Measurements from ENCODE around the gene CAND2.
A peak's percentile ranks its signal among the peaks of the same experiment; 100 is the strongest.

The CAND2 gene

DNA sequence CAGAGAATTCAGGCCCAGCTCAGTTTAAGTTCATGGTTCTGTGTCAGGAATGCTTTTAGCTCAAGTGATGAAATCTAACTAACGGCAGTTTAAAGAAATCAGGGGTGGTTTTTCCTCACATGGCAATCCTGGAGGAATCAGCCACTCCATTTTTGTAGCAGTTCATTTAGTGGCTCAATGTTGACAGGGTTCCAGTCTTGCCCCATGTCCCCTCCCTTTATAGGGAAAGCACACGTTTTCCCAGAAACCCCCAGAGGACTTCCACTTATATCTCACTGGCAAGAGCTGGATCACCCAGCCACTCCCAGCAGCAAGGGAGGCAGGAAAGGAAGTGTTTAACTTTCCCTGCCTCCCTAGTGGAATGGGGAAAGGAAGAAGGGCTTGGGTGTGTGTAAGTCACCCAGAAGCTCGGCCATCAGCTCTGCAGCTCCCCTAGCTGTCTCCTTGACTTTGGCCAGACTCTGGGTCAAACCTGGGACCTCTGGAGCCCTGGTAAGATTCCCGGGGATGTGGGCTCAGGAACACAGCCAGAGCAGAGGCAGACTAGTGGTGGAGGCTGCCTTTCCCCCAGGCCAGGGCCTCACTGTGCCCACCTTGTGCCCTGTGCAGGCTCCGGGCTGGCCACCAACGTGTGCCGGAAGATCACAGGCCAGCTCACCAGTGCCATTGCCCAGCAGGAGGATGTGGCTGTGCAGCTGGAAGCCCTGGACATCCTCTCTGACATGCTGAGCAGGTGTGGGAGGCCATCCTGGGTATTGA is 11.3 kb downstream of the CAND2 start:
- DNase-seq (ENCODE audit: low spot score), result no peak

DNA sequence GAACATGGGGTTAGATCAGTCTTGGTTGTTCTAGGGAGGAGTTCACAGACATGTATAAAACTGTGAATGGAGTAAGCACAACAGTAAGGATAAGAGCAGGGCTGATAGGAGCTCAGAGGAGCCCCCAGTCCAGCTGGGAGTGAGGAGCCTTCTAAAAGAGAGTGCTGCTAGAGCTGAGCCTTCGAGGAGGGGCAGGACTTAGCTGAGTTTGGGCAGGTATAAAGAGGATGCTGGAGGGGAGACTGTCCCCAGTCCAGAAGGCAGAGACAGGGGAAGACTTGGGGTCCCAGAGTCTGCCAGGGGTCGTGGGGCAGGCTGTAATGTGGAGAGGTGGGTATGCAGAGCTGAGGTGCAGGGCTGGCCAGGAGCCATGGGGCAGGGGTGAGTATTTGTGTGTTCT is 12.1 kb downstream of the CAND2 start:
- no peak for DNase-seq (ENCODE audit: low spot score)

GRCh38 chr3:12809001-12809400 is 12.5 kb downstream of the CAND2 start:
- peak; percentile 56 for DNase-seq (ENCODE audit: low spot score)

- no peak for DNase-seq (ENCODE audit: low spot score)
Measured at GRCh38 chr3:12809435-12809834, 13.0 kb downstream of the CAND2 start.

DNA sequence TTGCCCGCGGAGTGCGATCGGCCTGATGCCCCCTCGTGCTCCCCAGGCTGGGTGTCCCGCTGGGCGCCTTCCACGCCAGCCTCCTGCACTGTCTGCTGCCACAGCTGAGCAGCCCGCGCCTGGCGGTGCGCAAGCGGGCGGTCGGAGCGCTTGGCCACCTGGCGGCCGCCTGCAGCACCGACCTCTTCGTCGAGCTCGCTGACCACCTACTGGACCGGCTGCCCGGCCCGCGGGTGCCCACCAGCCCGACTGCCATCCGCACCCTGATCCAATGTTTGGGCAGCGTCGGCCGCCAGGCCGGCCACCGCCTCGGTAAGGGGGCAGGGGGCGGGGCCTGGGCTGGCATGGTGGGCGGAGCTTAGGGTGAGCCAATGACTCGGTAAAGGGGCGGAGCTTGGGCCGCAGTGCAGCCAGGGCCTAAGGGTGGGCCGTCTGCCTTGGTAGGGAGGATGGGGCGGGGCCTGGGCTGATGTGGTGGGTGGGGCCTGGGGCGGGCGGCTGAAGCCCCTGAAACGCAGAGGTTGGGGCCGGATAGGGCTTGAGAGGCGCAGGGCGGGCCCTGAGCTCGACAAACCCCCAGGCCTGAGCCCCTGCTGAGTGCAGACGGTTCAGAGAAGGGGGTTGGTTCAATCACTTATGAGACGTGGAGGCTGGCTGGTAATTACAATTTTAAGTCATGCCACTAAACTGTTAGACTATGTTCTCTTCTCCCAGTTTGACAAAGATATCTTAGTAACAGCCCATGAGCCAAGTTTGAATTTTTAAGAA is 13.7 kb downstream of the CAND2 start:
- DNase-seq (ENCODE audit: low spot score), result peak; percentile 97

DNA sequence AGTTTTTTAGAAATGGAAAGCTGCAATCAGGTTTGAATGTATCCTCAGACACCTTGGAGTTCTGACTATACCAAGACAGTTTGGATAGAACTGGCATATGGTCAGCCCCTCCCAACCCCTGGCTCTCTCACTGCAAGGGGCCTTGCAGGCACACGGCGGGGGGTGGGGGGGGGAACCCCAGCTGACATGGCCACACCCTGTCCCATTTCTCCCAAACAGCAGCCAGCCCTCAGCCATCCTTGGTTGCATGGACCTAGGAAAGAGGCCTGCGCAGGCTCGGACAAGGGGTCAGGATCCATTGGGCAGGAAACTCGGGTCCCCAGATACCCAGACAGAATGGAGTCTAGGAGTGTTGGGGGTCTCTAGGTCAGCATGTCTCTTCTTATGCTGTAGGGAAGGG is 14.5 kb downstream of the CAND2 start:
- no peak for DNase-seq (ENCODE audit: low spot score)

DNA sequence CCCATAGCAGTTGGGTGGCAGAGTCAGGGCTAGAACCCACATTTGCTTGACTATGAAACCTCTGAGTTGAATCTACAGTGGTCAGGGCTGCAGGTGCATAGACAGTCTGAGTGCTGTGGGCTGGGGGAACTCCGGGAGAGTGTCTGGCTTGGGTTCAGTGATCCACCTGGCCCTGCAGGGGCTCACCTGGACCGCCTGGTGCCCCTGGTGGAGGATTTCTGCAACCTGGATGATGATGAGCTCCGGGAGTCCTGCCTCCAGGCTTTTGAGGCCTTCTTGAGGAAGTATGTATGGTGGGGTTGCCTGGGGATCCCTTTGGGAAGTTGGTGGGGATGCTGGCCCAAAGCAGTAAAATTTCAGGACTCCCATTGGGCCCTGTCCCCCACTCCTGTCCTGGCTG is 16.3 kb downstream of the CAND2 start:
- DNase-seq (ENCODE audit: low spot score), result no peak

DNA sequence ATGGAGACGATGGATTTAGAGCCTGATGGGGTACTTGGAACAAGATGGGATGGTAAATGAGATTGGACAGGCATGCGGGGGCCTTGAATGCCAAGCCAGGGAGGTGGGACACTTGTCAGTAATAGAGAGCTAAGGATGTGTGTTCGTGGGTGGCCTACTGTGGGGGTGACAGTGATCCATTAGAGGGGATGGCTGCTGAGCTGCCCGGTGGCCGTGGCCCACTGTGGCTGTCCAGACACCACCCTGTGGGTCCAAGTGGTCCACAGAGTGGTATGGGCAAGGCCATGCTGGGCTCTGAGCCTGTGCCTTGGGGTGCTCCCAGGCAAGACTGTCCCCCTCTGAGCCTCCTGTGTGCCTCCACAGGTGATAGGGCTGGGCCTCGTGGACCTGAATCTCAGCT is 17.5 kb downstream of the CAND2 start:
- DNase-seq (ENCODE audit: low spot score), result no peak

DNA sequence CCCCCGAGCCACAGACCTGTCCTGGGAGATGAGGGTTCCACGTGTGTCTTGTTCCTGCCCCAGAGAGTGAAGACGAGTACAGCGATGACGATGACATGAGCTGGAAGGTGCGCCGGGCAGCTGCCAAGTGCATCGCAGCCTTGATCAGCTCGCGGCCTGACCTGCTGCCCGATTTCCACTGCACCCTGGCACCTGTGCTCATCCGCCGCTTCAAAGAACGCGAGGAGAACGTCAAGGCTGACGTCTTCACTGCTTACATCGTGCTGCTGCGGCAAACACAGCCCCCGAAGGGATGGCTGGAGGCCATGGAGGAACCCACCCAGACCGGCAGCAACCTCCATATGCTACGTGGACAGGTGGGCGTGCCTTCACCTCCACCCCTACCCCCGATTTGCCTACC is 18.6 kb downstream of the CAND2 start:
- no peak for DNase-seq (ENCODE audit: low spot score)

GRCh38 chr3:12815719-12816118 is 19.2 kb downstream of the CAND2 start:
- no peak for DNase-seq (ENCODE audit: low spot score)

DNA sequence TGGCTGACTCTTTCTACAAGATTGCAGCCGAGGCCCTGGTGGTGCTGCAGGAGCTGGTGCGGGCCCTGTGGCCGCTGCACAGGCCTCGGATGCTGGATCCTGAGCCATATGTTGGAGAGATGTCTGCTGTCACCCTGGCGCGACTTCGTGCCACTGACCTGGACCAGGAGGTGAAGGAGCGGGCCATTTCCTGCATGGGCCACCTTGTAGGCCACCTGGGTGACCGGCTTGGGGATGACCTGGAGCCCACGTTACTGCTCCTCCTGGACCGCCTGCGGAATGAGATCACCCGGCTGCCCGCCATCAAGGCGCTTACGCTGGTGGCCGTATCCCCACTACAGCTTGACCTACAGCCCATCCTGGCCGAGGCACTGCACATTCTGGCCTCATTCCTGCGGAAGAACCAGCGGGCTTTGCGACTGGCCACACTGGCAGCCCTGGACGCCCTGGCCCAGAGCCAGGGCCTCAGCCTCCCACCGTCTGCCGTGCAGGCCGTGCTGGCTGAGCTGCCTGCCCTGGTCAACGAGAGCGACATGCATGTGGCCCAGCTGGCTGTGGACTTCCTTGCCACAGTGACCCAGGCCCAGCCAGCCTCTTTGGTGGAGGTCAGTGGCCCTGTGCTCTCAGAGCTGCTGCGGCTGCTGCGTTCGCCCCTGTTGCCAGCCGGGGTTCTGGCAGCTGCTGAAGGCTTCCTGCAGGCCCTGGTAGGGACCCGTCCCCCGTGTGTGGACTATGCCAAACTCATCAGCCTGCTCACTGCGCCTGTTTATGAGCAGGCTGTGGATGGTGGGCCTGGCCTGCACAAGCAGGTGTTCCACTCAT is 20.3 kb downstream of the CAND2 start:
- DNase-seq (ENCODE audit: low spot score), result no peak

- no peak for DNase-seq (ENCODE audit: low spot score)
Measured at GRCh38 chr3:12817343-12817710, 20.8 kb downstream of the CAND2 start.

GRCh38 chr3:12818273-12818672 is 21.8 kb downstream of the CAND2 start:
- no peak for DNase-seq (ENCODE audit: low spot score)

GRCh38 chr3:12818773-12819172 is 22.3 kb downstream of the CAND2 start:
- no peak for DNase-seq (ENCODE audit: low spot score)

GRCh38 chr3:12822725-12823373 is 26.4 kb downstream of the CAND2 start:
- no peak for DNase-seq (ENCODE audit: low spot score)

DNA sequence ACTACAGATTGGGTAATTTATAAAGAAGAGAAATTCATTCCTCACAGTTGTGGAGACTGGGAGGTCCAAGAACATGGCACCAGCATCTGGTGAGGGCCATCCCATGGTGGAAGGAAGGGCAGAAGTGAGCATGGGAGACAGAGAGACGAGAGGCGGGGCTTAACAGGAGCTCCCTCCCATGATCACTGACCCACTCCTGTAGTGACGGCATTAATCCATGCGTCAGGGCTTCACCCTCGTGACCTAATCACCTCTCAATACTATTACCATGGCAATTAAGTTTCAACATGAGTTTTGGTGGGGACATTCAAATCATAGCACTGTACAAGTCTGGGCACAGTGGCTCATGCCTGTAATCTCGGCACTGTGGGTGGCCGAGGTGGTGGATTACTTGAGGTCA is 27.8 kb downstream of the CAND2 start:
- no peak for DNase-seq (ENCODE audit: low spot score)

DNA sequence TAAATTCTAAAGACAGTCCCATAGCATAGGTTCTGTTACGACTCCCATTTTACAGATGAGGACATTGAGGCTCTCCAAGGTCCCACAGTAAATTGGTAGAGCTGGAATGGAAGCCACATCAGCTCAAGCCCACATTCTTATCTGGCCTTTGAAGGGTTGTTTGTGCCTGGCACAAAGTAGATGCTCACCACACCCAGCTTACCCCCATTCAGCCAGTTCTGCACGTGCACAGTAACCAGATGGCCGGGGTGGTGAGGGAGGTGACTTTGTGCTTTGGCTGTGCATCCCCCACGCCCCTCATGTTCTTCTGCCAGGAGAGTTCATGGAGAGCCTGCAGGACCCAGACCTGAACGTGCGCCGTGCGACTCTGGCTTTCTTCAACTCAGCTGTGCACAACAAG is 28.7 kb downstream of the CAND2 start:
- DNase-seq (ENCODE audit: low spot score), result no peak

GRCh38 chr3:12828751-12829150 is 32.3 kb downstream of the CAND2 start:
- no peak for DNase-seq (ENCODE audit: low spot score)

- no peak for DNase-seq (ENCODE audit: low spot score)
Measured at GRCh38 chr3:12829404-12829803, 32.9 kb downstream of the CAND2 start.

GRCh38 chr3:12829886-12830784 is 33.7 kb downstream of the CAND2 start:
- no peak for DNase-seq (ENCODE audit: low spot score)

- no peak for DNase-seq (ENCODE audit: low spot score)
Measured at GRCh38 chr3:12830785-12831156, 34.3 kb downstream of the CAND2 start.

Measured in left forelimb (tissue), 1 donor.